Hepatocyte (in vitro differentiated cells): ENCODE results near the gene FAM162A.

ENCODE experiments used
- EZH2 ChIP-seq: fragments of 200-600 bp; sonication (generic); IDR thresholded peaks from 2 replicates; pipeline ENCODE4 v1.6.1; 2016; ENCODE audit warnings: antibody characterized with exemption, mild to moderate bottlenecking, borderline replicate concordance
- EZH2phosphoT487 ChIP-seq: fragments of 200-600 bp; sonication (generic); IDR thresholded peaks from one replicate; pipeline ENCODE4 v1.6.1; 2018; ENCODE audit warnings: antibody characterized with exemption, mild to moderate bottlenecking, low read depth, moderate library complexity; ENCODE audit not compliant: unreplicated experiment, severe bottlenecking
- TF ChIP-seq, protein P1 (sequence below): fragments of 200-600 bp; sonication (generic); IDR thresholded peaks from 2 replicates; pipeline ENCODE4 v1.5.1; 2016; ENCODE audit warnings: antibody characterized with exemption, mild to moderate bottlenecking; ENCODE audit not compliant: poor library complexity

DNA sequence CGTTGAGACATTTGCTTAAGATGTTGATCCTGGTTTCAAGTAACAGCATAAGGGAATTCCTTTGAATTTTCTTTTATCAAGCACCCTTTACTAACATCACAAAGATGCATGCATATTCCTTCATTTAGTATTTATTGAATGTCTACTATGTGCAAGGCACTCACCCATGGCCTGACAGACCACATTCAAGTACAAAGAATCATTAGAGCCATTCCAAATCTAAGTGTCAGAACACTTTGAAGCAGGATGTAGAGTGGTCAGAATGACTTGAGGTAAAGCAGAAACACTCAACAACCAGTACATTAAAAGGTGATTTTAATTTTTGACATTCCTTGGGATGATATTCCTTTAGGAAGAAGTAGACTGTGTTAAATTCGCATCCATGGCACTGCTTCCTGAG, 37.9 kb downstream of the FAM162A start:
- no peak for TF ChIP-seq EZH2phosphoT487
- TF ChIP-seq, protein P1, sequence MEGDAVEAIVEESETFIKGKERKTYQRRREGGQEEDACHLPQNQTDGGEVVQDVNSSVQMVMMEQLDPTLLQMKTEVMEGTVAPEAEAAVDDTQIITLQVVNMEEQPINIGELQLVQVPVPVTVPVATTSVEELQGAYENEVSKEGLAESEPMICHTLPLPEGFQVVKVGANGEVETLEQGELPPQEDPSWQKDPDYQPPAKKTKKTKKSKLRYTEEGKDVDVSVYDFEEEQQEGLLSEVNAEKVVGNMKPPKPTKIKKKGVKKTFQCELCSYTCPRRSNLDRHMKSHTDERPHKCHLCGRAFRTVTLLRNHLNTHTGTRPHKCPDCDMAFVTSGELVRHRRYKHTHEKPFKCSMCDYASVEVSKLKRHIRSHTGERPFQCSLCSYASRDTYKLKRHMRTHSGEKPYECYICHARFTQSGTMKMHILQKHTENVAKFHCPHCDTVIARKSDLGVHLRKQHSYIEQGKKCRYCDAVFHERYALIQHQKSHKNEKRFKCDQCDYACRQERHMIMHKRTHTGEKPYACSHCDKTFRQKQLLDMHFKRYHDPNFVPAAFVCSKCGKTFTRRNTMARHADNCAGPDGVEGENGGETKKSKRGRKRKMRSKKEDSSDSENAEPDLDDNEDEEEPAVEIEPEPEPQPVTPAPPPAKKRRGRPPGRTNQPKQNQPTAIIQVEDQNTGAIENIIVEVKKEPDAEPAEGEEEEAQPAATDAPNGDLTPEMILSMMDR, result no peak
- no peak for TF ChIP-seq EZH2
